Vagina (tissue), 2 donors: Measurements from ENCODE around the gene SRP68.
A peak's percentile ranks its signal among the peaks of the same experiment; 100 is the strongest.

Experiments used
- POLR2A ChIP-seq, 2 donors: fragments of 450-650 bp; IDR thresholded peaks; one replicate each; pipeline ENCODE4 v1.6.1; 2017; ENCODE audit warnings: antibody characterized with exemption in 2 of 2, mild to moderate bottlenecking in 2 of 2, moderate library complexity in 2 of 2
- POLR2AphosphoS5 ChIP-seq, 2 donors: sonication (generic); formaldehyde crosslinking; IDR thresholded peaks; one replicate each; pipeline ENCODE4 v1.9.0; 2017; ENCODE audit warnings: antibody characterized with exemption in 2 of 2, mild to moderate bottlenecking in 2 of 2, low read depth in 1 of 2; ENCODE audit not compliant: insufficient read depth in 1 of 2
- TF ChIP-seq, protein P1 (sequence below), 3 experiments: fragments of 450-650 bp in 2 of 3; fragments of 200-600 bp in 1 of 3; sonication (generic) in 1 of 3; IDR thresholded peaks; one replicate each; pipeline ENCODE4 v1.5.1; 2017 to 2019; ENCODE audit warnings: antibody characterized with exemption in 3 of 3, mild to moderate bottlenecking in 2 of 3, moderate library complexity in 2 of 3

DNA sequence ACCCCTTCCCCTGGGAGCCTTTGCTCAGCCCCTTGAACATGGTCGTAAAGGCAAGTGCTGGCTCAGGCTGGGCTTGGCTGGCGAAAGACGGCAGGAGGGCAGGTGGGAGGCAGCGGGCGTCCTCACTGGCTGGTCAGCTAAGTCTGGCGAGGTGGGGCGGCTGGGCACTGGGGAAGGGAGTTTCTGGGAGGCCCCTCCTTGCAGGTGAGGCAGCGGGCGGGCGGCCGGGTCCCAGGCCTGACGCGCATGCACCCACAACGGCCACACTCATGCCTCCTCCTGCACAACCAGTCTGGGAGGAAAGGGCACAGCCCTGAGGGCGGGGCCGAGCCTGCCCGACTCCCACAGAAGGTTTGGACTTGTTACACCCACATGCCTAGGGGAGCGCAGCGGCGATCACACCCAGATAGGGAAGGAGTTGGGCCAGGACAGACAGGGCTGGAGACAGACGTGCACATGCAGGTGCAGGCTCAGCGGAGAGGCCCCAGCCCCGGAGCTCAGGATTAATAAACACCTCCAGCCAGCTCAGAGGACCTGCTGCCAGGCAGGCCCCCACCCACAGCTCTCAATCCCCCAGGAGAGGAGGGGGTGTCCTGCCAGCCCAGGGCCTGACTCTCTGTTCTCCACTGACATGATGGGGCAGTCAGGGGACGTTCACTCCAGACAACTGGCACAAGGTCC, 45.0 kb downstream of the SRP68 start, which contains the start of gene EVPL:
- TF ChIP-seq, protein P1, sequence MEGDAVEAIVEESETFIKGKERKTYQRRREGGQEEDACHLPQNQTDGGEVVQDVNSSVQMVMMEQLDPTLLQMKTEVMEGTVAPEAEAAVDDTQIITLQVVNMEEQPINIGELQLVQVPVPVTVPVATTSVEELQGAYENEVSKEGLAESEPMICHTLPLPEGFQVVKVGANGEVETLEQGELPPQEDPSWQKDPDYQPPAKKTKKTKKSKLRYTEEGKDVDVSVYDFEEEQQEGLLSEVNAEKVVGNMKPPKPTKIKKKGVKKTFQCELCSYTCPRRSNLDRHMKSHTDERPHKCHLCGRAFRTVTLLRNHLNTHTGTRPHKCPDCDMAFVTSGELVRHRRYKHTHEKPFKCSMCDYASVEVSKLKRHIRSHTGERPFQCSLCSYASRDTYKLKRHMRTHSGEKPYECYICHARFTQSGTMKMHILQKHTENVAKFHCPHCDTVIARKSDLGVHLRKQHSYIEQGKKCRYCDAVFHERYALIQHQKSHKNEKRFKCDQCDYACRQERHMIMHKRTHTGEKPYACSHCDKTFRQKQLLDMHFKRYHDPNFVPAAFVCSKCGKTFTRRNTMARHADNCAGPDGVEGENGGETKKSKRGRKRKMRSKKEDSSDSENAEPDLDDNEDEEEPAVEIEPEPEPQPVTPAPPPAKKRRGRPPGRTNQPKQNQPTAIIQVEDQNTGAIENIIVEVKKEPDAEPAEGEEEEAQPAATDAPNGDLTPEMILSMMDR (IDR thresholded peaks at IDR 0.05) = no peak
- TF ChIP-seq POLR2AphosphoS5 (IDR thresholded peaks at IDR 0.05; ENCODE audit: insufficient read depth in 1 of 2, low read depth in 1 of 2) = peak; percentile 54 to 56
- TF ChIP-seq POLR2A (IDR thresholded peaks at IDR 0.05) = no peak
